ENCODE data around the gene EVI5.

Gene EVI5

DNA sequence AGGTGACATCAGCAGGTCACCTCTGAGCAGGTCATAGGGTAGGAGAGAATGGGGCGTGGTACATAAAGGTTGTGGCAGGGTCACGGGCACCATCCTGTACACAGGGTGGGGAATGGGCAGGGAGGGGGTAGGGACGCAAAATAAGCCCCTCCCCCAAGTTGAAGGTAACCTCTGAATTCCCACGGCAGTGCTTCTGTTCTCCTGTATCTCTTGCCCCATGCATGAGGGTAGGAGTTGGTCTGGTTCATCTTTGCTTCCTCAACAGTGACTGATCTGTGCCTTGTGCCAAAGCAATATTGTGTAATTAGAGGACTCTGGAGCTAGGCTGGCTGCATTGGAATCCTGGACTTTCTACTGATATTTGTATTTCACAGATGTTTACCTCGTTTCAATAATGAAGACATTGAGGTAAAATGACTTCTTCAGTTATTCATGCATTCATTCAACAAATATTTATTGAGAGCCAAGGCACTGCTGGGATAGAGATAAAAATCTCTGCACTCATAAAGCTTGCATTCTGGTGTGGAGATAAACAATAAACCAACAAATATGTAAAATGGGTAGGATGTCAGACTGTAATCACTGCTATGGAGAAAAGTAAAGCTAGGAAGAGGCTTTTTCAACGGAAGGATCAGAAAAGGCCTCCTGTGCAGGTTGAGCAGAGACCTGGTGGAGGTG lies 279.8 kb downstream of the EVI5 start:
- no peak for DNase-seq

DNA sequence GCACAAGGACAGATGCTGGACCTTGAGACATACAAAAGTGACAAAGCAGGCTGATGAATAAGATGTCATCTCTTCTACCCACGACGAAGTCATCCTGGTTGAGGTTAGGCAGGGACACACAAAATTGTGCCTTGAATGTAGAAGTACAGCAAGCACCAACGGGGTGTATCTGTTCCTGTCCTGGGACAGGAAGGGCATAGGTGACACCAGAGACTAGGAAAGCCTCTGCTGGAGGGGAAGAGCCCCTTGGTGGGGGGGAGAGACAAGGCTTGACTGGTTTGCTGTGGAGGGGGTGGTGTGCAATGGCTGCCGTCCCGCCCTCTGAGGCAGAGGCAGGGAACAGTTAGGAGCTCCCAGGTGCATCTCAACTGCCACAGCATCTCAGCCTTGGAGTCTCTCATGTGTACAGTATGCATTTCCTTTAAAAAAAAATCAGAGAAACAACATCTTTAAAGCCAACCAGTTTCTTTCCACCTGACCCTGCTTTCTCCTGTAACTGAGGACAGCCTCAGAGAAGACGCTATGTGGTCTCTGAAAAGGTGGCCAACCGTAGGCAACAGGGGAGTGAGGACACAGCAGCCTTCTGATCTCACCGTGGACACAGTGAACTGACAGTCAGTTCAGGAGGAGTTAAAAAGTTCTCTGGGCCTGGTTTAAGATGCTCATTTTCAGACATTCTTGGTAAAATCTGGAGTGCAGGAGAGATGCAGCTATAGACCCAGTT lies 280.5 kb downstream of the EVI5 start:
- DNase-seq, result no peak

DNA sequence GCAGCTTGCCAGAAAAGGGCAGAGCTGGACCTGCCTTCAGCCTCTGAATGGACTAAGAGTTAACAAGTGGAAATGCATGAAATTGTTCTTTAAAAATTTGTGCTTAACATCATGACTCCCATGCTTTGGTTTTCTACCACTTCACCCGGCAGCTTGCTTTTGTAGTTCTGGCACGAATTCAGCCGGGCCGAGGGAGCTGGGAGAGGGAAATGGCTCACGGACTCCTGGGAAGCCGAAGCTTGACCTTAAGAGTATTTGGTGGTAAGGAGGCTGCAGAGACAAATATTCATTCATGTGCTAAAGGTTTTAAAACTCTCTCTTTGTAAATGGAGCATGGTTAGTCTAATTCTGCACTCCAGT lies 281.0 kb downstream of the EVI5 start:
- DNase-seq, result no peak

DNA sequence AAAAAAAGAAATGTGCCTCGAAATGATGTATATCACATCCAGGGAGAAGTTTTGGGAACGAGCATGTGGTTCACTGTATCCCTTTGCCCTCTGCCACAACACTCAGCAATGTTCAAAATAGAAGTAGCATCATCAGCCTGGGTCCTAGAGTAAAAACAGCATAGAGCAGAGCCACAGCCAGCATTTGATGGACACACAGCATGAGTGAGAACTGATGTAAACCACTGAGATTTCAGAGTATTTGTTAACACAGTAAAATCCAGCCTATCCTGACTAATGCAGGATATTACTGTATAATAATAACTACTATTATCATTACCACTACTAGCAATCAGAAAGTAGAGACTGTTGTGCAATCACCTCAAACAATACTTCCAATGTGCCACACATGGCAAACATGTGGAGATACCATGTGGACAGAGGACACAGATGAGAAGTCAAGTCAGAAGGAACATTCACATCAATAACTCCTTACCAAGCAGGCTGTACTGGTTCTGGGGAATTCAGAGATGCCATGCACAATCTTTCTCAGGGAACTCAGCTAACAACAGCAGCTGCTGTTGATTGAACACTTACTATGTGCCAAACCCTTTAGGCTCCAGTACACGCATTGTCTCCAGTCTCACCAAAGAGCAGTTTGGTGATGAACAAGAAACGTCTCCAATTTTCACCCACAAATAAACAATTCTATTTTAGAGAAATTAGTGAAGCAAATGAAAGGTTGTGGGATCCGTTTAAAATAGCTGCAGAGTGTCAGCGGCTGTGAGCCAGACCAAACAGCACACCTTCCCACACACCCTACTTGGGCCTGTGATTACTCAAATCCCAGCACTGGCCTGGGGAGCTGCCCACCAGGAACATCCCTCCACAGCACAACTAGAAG lies 281.6 kb downstream of the EVI5 start:
- no peak for DNase-seq

DNA sequence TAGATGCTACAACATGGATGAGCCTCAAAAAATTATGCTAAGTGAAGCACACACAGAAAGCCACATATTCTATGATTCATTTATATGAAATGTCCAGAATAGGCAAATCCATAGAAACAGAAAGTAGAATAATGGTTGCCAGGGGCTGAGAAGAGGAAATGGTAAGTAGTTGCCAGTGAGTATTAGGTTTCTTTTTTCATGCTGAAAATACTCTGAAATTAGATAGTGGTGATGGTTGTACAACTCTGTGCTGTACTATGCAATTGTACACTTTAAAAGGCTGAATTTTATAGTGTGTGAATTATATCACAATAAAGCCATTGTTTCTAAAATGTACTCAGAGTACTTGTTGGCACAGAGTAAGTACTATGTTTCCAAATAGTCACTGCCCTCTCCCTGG lies 282.7 kb downstream of the EVI5 start:
- no peak for DNase-seq

DNA sequence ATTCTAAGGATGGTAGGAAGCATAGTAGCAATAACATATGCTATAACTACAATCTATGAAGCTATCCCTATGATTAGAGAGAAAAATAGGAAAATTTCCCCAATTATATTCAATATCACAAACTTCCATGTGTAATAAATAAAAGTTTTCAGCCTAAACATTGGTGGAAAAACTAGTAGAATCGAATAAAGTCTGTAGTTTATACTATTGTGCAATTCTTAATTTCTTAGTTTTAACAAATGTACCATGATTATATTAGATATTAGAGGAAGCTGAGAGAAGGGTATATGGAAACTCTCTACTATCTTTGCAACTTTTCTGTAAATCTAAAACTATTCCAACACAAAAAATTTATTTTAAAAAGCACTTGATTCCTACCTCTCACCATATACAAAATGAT lies 284.4 kb downstream of the EVI5 start:
- DNase-seq, result no peak

DNA sequence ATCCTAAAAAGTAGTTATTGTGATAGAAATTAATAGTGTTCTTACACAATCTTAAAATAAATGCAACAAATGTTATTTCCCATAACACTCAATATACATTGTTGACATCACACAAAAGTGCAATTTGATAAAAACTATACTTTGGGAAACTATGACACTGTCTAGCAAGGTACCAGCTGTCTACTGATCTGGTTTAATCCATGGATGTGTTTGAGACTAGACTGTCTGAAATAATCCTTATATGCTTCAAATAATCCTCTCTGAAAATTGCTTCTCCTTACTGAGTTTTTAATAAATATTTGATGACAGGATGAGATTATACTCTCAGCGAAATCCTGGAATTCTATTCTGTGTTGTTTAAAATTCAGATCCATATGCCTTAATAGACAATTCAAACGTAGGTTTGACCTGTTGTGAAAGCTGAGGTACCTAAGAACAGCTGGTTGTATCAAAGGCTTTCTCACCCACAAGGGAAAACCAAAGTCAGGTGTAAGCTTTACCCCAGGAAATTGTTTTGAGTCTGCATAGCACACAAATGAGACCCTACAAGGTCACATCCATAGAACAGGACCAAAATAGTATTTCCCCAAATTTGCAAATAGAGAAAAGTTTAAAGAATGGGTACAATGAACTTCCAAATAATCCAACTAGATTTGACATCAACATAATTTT lies 289.4 kb downstream of the EVI5 start:
- DNase-seq, result no peak

DNA sequence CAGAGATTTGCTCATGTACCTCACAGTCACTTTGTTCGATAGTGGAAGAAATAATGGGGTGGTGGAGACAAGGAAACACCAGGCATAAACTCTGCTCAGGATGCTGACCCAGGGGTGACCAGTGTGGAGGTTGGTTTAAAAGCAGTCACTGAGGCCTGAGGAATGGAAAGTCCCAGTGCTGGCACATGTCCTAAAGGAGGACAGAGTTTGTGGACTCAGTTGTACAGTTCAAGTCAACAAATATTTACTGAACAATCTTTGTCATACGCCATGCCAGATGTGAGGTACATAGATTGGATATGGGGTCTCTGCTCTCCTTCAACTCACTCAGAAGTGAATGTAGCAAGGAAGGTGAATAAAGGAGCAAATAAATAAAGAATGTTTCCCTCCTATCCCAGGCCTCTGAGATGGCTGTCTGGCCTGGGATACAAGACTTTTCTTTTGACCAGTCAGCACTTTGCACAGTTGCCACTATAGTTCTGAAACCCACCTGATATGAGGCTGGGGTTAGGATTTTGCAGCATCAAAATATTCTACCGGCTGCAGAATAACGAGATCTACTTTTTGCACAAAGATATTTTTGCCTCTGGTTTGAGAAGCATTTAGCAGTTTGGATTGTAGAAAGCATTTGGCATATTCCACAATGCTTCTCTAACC lies 290.3 kb downstream of the EVI5 start:
- DNase-seq, result no peak

DNA sequence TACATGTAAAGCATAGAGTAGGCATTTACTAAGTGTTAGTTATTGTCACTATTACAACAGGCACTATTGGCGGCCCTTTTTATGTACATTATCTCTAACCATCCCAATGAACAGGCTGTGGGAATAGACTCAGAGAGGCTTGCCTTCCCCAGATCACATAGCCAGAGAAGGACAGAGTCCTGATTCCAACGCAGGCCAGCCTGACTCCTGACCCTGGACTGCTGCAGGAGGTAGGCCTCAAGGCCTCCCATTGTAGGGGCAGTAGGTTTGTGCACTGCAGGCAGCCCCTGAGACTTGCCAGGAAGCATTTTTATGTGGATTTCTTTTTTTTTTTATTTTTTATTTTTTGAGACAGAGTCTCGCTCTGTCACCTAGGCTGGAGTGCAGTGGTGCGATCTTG lies 291.8 kb downstream of the EVI5 start:
- no peak for DNase-seq

DNA sequence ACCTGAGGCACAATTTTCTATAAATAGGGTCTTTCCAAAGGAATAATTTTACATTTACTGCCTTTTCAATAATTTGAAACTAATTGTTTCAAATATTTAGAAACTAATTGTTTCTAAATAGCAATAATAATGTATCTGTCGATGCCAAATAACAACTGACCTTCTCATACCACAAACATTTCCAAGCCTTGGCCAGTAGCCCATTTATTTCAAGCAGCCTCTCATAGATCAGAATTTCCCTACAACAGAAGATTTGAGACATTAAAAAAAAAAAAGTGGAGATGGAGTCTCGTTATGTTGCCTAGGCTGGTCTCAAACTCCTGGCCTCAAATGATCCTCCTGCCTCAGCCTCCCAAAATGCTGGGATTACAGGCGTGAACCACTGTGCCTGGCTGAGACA lies 296.1 kb downstream of the EVI5 start:
- no peak for DNase-seq

DNA sequence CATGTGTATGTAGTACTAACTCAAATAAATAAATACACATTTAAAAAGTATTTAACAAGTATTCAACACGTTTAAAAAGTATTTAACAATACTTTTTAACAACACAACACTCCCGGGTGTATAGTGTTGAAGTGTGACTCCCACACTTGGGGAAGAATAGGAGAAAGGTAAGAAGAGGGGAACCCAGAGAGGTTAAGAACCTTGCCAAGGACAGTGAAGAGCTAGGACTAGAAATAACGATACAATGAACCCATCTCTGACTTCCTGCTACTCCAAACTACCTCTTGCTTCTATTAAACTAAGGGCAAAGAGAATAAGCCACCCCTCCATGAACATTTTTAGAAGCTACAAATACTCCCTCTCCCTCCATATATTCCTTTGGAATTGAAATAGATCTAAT lies 296.5 kb downstream of the EVI5 start:
- no peak for DNase-seq

DNA sequence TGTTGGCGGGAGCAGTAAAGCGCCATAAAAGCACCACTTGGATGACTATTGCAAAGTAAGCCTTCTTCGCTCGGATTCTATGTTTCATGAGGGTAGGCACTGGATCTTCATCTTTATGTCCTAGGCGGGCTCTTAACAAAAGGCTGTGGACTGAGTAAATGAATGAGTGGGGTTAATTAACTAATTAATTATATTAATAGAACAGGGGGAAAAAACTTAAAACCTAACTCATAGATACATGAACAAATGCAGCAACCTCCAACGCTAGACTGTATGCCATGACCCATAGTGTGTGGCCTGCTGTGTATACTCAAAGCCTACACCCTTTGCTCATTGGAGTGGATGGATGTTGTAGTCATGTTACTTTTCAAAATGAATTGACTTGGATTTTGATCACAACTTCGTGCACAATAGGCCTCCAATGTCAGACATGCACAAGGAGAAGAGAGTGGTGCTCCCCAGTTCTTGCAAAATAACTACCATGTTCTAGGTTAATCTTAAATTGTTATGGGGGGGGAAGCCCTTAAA lies 297.8 kb downstream of the EVI5 start:
- DNase-seq, result no peak

DNA sequence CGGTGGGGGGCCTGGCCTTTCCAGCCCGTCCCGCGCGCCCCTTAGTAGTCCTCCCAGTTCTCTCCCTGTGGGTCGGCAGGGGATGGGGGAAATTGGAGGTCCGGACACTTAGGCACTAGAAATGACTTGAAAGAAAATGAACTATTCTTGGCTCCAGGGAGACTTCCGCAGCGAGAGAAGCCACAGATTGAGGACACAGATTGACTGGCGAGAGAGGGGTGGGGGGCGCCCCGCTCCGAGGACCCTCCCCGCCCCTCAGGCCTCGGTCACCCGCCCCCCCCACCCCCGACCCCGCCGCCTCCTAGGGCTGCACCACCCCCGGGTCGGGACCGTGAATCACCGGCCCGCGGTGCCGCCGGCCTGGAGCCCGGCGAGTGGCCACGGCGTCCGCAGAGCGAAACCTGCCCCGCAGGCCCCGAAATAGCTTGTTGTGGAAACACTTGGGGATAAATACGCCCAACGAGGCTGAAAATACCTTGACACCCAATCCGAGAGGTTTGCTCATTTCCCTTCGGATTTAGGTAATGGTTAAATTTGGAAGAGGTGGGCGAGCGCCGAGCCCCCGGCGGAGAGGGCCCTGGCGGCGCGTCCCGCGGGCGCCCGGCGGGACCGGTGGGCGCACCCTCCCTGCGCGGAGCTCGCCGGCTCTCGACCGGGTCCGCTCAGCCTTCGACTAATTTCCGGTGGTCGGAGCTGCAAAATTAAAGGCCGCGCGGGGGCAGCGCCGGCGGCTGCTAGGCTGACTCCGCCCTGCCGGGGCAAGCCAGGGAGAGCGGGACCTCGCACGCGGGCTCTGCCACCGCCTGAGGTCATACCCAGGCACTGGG lies 298.4 kb downstream of the EVI5 start, which contains the start of gene GFI1:
Gene GFI1 (minus strand): TSS at position 675 of the 827 bp plus-strand sequence. CDS start 3,438 bp downstream, outside the sequence.
- DNase-seq, result no peak

DNA sequence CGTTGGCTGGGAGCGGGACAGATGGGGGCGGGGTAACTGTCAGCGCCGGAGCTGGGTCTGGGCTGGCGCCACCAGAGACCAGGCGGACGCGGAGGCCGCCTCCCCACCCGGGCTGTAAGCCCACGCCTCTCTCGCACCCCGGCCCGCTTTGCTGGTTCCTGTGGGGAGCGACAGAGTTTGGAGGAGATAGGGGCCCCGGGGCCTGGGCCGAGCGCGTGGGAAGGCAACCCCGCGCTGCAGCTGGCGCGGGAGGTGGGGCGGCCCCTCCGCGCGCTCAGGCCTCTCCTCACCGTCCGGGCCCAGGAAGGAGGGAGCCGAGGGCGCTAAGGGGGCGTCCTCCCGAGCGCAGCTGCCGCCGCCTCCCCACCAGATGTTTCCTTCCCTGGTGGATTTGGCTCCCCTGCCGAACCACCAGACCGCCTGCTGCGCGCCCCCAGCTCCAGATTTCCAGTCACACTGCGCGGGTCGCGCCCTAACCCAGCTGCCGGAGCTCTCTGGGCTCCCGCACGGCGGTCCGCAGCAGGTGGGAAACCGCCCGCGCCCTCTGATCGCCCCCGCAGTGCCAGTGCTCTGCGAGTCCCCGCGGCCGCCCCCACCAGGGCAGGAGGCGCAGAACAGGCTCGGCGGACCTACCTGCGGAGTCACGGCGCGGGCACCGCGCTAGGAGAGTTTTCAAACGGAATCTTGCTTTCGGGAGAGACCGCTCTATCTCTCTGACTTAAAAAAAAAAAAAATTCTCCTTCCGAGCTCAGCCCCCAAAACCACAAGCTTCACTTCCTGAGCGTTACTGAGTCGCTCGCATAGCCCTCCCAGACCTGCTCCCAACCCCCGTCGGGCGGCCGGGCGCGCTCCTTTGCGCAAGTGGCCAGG lies 299.3 kb downstream of the EVI5 start:
- DNase-seq, result no peak

DNA sequence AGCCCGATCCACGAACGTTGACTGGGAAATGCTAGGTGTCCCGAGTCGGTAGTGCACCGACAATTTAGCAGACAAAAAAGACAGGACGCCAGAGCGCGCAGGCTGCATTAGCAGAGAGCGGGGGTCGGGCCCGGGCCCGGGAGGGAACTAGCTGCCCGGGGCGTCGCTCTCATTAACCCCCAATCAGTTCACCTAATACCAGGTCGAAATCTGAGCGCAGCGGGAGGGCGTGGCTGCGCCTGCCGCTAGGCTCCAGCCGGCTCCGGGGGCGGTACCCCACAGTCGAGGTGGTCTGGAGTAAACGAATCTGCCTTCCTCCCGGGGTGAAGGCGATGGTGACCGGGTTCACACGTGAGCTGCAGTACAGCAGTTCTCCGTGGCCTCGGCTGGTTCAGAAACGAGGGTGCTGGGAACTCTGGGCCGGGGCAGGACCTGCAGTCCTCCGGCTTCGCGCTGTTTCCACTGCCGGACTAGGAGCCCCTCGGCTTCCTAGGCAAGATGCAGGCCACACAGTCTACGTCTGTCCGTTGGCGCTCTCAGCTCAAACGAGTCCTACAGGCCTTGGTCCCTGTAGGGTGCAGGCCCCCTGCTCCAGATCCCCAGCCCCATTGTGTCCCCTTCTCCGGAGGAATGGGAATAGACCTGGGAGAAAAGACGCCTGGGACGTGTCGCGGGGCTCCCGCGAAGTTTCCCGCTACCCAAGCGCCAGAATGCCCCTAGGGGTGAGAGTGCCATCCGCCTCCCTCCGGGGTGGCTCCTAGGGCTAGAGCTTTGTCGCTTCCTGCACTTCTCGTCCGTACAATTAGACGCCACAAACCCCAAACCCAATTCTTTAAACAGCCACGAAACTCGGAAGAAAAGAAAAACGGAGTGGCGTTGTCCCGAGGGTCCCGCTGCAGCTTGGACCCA lies 300.2 kb downstream of the EVI5 start:
- no peak for DNase-seq

DNA sequence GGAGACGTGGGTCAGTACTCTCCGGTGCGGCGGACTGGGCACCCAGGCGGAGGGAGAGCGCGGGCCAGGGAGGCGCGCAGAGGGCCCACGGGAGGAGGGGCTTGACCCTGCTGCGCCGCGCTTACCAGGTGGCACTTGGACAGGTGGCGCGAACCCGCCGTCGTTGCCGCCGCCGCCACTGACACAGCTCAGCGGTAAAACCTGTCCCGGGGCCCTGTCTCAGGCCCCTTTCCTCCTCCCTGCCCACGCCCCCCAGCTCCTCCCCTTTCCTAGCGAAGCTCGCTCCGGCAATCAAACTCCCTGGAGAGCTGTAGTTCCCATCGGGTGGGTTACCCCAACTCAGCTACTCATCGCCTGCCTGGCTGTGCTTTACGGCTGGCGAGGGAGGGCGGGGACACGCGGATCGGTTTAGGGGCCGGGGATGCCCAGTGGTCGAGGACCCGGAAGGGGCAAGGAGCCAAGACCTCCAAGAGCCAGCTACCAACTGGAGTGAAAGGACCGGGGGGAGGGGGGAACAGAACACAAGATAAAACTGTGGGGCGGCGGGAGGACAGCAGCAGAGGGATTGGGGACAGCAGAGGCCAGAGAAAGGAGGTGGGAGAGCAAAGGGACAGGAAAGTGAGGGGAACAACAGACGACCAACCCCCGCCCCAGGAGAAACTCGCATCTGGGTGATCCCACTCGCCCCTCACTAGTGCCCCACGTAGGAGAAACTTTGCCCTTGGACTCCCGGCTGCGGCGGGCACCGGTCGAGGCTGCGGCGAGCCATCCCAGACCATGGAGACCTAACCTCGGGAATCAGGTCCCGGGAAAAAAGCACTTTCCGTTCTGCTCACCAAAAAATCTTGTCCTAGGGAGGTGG lies 301.1 kb downstream of the EVI5 start:
- DNase-seq, result no peak

DNA sequence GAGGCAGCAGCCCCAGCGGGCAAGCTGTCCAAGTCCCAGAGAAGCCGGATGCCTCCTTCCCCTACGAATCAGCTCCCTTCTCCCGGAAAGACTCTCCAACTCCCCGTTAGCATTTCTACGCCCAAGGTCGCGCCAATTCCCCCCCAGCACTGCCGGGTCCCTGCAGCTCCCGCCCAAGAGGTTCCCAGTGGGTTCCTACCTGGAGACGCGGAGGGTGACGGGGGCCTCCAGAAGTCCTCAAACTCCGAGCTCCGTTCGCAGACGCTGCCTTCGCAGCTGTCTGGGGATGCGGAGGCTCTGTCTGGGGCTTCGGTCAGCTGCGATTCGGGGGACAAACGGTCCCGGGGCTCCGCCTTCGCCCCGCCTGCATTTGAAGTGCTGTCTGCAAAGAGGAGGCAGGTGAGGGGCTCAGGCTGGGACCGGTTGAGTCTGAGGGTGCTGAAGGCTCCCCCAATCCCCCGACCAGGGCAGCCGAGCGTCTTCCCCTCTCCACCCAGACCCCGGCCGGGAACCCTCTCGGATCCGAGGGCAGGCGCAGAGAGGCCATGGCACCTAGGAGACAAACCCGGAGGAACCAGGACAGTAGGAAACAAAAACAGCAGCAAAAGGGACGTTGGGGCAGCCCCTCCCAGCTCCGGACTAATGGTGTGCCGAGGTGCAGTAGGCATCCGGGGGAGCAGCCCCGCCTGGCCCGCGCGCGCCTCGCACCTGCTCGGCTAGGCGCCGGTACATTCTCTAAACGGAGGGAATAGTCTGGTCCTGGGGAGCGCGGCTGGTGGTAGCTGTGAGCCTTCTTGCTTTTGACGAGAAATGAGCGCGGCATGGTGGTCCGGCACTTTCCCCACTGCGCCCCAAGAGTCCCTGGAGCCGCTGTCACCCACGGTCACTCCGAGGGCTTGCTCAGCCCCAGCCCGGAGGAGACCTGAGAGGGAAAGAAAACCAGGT lies 302.0 kb downstream of the EVI5 start:
- DNase-seq, result no peak

Measured in cortex of kidney (tissue), 1 donor.